Ascending aorta (tissue), 2 donors: ENCODE measurements around the gene BTN2A1. TPM values are rescaled to one million over a fixed set of nuclear protein-coding genes. Genes with fewer than 3 reads are reported as not detected.

Source experiments
- DNase-seq, 2 donors: peaks; one replicate each; pipeline ENCODE4 v3.0.0-alpha.2; 2019; ENCODE audit warnings: low spot score in 2 of 2
- H3K27ac ChIP-seq, 2 donors: fragments of 200-600 bp; sonication (generic); one replicate each; pipeline ENCODE4 v1.5.1; 2016 to 2017; ENCODE audit warnings: mild to moderate bottlenecking in 1 of 2
- H3K27me3 ChIP-seq: fragments of 200-600 bp; sonication (generic); one replicate; pipeline ENCODE4 v1.5.1; 2017
- H3K36me3 ChIP-seq, 2 donors: fragments of 200-600 bp; sonication (generic); one replicate each; pipeline ENCODE4 v1.5.1; 2016
- H3K4me1 ChIP-seq, 2 donors: fragments of 200-600 bp; sonication (generic); one replicate each; pipeline ENCODE4 v1.5.1; 2016 to 2017; ENCODE audit warnings: mild to moderate bottlenecking in 1 of 2
- H3K4me3 ChIP-seq, 2 donors: fragments of 200-600 bp; sonication (generic); one replicate each; pipeline ENCODE4 v1.5.1; 2016 to 2017; ENCODE audit warnings: mild to moderate bottlenecking in 1 of 2
- H3K9me3 ChIP-seq, 2 donors: fragments of 200-600 bp; sonication (generic); one replicate each; pipeline ENCODE4 v1.5.1; 2016
- intact Hi-C: fragments of 100-400 bp; cut with DNase I; formaldehyde crosslinking; loops from one replicate; pipeline ENCODE4 v1.15.1; 2023
- total RNA-seq: library from RNA; depleted of rRNA; stranded (reverse); fragments of >200 nt; gene quantifications from one replicate; pipeline ENCODE4 v1.1.0, GENCODE V29; 2016
- TF ChIP-seq, protein P1 (sequence below), 3 experiments: fragments of 200-600 bp in 2 of 3; fragments of 450-650 bp in 1 of 3; sonication (generic) in 2 of 3; IDR thresholded peaks; one replicate each; pipeline ENCODE4 v1.5.1; 2016 to 2019; ENCODE audit warnings: antibody characterized with exemption in 3 of 3, mild to moderate bottlenecking in 1 of 3, moderate library complexity in 1 of 3

BTN2A1 gene
- total RNA-seq, 1 donor from 2014 or later = 8.3 TPM

DNA sequence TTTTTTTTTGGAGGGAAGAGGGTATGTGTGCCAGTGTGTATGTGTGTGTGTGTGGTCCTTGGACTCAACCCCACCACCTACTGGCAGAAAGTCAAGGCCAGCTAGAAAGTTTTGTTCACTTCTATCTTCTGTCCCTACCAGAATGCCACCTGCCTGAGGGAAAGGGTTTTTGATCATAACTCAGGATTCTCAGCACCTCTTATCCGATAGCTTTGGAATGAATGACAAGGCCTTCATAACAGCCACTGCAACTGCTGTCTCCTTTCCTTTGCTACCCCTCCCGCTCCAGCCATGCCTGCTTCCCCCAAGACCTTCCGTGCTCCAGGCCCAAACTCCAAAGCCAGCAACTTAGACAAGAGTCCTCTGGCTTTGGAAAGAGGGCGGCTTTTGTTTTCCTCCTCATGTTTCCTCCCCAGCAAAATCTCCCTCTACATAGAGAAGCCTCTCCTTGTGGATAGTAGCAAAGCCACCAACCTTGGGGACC, 37.0 kb upstream of the BTN2A1 start:
- no peaks in the 10 kb centered on the region for H3K36me3 ChIP-seq
- no peaks in the 10 kb centered on the region for H3K9me3 ChIP-seq
- no peak for DNase-seq
- intact Hi-C loops = loop anchor here (1.0 to 5.0 kb wide), 5 partner anchors 18 to 102 kb away; partner anchors contain the start of genes BTN2A1, BTN3A1, BTN3A2 and BTN3A3
- peak overlapping the region; percentile 52 to 97 for H3K4me3 ChIP-seq
- no peaks in the 10 kb centered on the region for H3K27me3 ChIP-seq
- H3K4me1 ChIP-seq = peaks cover 5 to 35% of the 10 kb centered on the region in 2 donors
- peak overlapping the region; percentile 75 to 95 for H3K27ac ChIP-seq
- TF ChIP-seq, protein P1, sequence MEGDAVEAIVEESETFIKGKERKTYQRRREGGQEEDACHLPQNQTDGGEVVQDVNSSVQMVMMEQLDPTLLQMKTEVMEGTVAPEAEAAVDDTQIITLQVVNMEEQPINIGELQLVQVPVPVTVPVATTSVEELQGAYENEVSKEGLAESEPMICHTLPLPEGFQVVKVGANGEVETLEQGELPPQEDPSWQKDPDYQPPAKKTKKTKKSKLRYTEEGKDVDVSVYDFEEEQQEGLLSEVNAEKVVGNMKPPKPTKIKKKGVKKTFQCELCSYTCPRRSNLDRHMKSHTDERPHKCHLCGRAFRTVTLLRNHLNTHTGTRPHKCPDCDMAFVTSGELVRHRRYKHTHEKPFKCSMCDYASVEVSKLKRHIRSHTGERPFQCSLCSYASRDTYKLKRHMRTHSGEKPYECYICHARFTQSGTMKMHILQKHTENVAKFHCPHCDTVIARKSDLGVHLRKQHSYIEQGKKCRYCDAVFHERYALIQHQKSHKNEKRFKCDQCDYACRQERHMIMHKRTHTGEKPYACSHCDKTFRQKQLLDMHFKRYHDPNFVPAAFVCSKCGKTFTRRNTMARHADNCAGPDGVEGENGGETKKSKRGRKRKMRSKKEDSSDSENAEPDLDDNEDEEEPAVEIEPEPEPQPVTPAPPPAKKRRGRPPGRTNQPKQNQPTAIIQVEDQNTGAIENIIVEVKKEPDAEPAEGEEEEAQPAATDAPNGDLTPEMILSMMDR (IDR thresholded peaks at IDR 0.05) = peak; percentile 11 to 27 (median 13)

DNA sequence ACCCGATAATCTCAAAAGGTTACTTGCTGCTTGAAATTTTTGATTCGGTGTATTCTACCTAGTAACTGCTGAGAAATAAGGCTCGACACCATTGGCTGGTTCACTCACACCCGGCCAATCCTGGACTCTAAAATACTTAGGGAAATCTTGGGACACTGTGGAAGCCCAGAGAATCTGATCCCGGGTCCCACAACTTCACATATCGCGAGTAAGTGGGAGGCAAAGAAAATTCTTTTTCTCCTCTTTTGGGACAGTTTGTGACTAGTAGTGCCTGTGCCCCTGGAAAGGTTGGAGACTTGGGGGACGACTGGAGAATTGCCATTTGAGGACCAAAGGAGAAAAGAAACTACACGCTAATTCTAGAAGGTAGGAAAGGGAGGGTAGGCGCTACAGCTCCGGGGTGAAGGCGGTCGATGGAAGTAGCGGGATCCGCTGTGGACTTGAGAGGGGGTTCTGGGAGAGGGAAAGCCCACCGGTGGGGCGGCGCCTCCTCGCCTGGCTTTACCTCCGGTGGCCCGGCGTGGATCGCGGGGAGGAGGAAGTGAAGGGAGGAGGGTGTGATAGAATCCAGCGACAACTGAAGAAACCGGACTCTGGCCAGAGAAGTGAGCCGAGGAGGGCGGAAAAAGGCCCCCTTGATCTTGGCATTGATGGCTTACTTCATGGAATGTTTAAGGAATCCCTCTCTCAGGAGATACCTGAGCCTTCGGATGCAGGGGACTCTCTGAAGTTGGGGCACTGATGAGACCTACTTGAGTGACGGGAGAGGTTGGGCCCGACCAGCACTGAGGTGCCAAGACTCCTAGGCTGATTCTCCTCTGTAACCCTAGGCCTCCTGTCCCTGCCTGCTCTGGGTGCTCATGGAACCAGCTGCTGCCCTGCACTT, 36.3 kb upstream of the BTN2A1 start:
- intact Hi-C loops = loop anchor here (1.0 to 5.0 kb wide), 5 partner anchors 19 to 101 kb away; partner anchors contain the start of genes BTN2A1, BTN3A1, BTN3A2 and BTN3A3
- peaks cover 5 to 35% of the 10 kb centered on the region in 2 donors for H3K4me1 ChIP-seq
- H3K9me3 ChIP-seq = no peaks in the 10 kb centered on the region
- H3K4me3 ChIP-seq = peak overlapping the region; percentile 52 to 97
- DNase-seq = peak; percentile 38 to 87
- TF ChIP-seq, protein P1 (IDR thresholded peaks at IDR 0.05) = no peak
- H3K27me3 ChIP-seq = no peaks in the 10 kb centered on the region
- H3K27ac ChIP-seq = peak overlapping the region; percentile 75 to 95
- H3K36me3 ChIP-seq = peaks cover 5 to 6% of the 10 kb centered on the region in 2 donors

DNA sequence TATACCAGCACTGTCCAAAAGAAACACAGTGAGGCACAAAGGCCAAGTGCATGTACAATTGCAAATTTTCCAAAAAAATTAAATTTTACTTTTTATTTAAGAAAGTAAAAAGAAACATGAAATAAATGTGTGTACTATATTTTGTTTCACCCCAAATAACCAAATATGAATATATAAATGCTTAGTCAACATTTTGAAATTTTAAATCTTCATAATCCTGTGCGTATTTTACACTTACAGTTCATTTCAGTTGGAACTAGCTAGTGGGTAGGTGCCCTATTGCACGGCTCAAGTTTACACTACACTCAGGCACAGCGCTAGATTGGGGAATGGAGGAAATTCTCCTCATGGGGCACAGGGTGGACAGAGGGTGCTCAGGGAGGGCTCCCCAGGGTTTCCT, 35.4 kb upstream of the BTN2A1 start:
- DNase-seq = no peak
- H3K27ac ChIP-seq = no peak overlapping the region
- peaks cover 5 to 35% of the 10 kb centered on the region in 2 donors for H3K4me1 ChIP-seq
- no peaks in the 10 kb centered on the region for H3K9me3 ChIP-seq
- peaks cover 9 to 10% of the 10 kb centered on the region in 2 donors for H3K36me3 ChIP-seq
- intact Hi-C loops = loop anchor here (5.0 kb wide), 2 partner anchors 55 to 100 kb away; partner anchors contain the start of gene BTN3A2
- peak overlapping the region; percentile 52 to 97 for H3K4me3 ChIP-seq
- H3K27me3 ChIP-seq = no peaks in the 10 kb centered on the region
- TF ChIP-seq, protein P1 (IDR thresholded peaks at IDR 0.05) = no peak

DNA sequence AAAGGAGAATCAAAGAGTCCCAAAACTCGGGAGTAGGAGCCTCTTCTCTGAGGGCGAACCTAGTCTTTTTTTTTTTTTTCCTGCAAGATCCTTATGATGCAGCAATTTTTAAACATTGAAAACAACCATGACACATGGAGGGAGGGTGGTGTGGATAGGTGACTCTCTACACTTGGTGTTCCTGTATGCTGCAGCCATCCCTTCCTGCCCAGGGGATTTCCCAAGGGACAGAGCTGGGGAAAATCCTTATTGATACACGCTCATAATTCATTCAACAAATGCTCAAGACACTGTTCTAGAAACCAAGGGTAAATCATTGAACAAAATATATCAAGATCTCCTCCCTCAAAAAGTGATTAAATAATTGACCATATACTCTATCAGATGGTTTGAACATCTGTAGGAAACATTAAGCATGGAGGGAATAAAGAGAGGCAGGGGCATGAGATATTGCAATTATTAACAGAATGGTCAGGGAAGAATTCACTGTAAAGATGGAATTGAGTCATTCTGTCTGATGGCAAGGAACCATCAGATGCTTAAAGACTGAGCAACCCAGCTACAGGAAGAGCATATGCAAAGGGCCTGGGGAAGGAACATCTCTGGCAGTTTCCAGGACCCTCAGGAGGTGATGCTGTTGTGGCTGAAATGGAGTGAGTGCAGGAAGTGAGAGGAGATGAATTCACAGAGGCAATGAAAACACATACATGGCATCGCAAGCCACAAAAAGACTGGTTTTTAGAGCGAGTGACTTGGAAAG, 30.9 kb upstream of the BTN2A1 start:
- H3K9me3 ChIP-seq = no peaks in the 10 kb centered on the region
- H3K27me3 ChIP-seq = no peaks in the 10 kb centered on the region
- TF ChIP-seq, protein P1 (IDR thresholded peaks at IDR 0.05) = no peak
- no peak overlapping the region for H3K4me3 ChIP-seq
- H3K36me3 ChIP-seq = peaks cover 15 to 27% of the 10 kb centered on the region in 2 donors
- H3K27ac ChIP-seq = no peak overlapping the region
- H3K4me1 ChIP-seq = peaks cover 0 to 25% of the 10 kb centered on the region in 2 donors
- intact Hi-C loops = no loop called here
- no peak for DNase-seq

DNA sequence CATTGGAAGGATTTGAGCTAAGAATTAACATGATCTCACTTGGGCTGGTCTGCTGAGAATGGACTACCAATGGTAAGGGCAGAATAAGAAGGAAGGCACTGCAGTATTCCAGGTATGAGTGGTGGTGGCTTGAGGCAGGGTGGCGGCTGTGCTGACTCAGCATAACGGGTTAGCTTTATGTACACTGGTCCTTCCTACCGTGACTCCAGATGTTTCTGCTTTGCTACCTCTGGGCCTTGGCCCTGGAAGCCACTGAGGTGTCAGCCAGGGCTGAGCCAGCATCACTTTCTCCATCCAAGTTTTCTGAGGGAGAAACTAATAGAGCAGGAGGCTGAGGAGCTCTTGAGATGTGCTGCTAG, 30.3 kb upstream of the BTN2A1 start:
- TF ChIP-seq, protein P1 (IDR thresholded peaks at IDR 0.05) = no peak
- DNase-seq = no peak
- peaks cover 15 to 27% of the 10 kb centered on the region in 2 donors for H3K36me3 ChIP-seq
- intact Hi-C loops = no loop called here
- H3K9me3 ChIP-seq = no peaks in the 10 kb centered on the region
- no peaks in the 10 kb centered on the region for H3K27me3 ChIP-seq
- no peak overlapping the region for H3K27ac ChIP-seq
- H3K4me3 ChIP-seq = no peak overlapping the region
- peaks cover 0 to 24% of the 10 kb centered on the region in 2 donors for H3K4me1 ChIP-seq
